ENCODE results near the gene EHD1. TPM values are rescaled to one million over a fixed set of nuclear protein-coding genes. Genes with fewer than 3 reads are reported as not detected.

The EHD1 gene
- total RNA-seq, 1 donor from 2014 or later: 216 TPM

DNA sequence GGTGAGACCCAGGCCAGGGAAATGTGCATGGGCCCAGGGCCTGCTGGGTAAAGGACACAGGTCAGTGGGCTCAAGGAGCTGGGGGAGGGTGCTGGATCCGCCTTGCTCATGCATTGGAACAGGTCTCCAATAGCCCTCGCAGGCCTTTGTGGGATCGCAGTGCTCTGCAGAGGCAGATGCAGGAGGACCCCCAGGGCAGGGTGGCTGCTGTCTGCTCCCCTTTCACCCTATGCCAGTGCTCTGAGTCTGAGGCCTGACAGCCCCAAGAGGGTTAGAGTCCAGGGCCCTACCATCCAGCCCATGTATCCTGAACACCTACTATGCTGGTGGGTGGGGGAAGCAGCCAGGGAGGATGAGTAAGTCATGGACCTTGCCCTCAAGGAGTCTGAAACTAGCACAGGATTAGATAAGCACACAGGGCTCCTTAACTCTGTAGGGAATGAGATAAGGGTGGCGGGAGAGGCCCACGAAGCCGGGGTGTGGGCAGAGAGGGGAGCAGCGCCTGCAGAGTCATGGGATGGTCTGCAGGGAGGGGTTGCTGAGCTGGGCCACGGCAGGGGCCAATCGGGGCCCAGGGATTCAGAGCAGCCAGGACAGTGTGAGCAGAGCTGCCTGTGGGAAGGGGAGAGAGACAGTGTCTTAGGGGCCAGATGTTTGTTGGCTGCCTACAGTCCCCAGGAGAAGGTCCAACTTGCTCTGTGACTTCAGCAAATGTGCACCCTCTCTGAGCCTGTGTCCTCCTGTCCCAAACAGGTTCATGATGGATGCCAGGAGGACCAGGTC is 10.5 kb upstream of the EHD1 start:
- no peak for DNase-seq (ENCODE audit: low spot score in 2 of 2)
- Histone ChIP-seq H3K27ac (no peak overlapping the region), H3K27me3 (no peaks in the 10 kb centered on the region), H3K4me3 (no peak overlapping the region), H3K9me3 (no peaks in the 10 kb centered on the region), H3K36me3 (no peaks in the 10 kb centered on the region), H3K4me1 (peaks cover 5% of the 10 kb centered on the region in 2 donors)
- intact Hi-C loops (cut with DNase I): no loop called here
- TF ChIP-seq CTCF (IDR thresholded peaks at IDR 0.05): no peak

GRCh38 chr11:64888406-64888728 is 9.9 kb upstream of the EHD1 start:
- Histone ChIP-seq H3K4me3 (peak overlapping the region; percentile 41 to 51), H3K27ac (peak overlapping the region in 1 of 2 donors; percentile 42), H3K4me1 (peaks cover 5% of the 10 kb centered on the region in 2 donors), H3K36me3 (no peaks in the 10 kb centered on the region), H3K9me3 (no peaks in the 10 kb centered on the region), H3K27me3 (no peaks in the 10 kb centered on the region)
- no peak for DNase-seq (ENCODE audit: low spot score in 2 of 2)
- intact Hi-C loops (cut with DNase I): no loop called here
- TF ChIP-seq CTCF (IDR thresholded peaks at IDR 0.05): no peak

GRCh38 chr11:64887757-64888405 is 9.5 kb upstream of the EHD1 start:
- peak in 1 of 2 donors; percentile 89 for DNase-seq (ENCODE audit: low spot score in 2 of 2)
- intact Hi-C loops (cut with DNase I): no loop called here
- peak overlapping the region; percentile 41 to 51 for H3K4me3 ChIP-seq
- peak overlapping the region in 1 of 2 donors; percentile 42 for H3K27ac ChIP-seq
- TF ChIP-seq CTCF (IDR thresholded peaks at IDR 0.05): peak; percentile 94 to 97 (median 96)
- no peaks in the 10 kb centered on the region for H3K9me3 ChIP-seq
- H3K4me1 ChIP-seq: peaks cover 5 to 7% of the 10 kb centered on the region in 2 donors
- H3K36me3 ChIP-seq: no peaks in the 10 kb centered on the region
- no peaks in the 10 kb centered on the region for H3K27me3 ChIP-seq

DNA sequence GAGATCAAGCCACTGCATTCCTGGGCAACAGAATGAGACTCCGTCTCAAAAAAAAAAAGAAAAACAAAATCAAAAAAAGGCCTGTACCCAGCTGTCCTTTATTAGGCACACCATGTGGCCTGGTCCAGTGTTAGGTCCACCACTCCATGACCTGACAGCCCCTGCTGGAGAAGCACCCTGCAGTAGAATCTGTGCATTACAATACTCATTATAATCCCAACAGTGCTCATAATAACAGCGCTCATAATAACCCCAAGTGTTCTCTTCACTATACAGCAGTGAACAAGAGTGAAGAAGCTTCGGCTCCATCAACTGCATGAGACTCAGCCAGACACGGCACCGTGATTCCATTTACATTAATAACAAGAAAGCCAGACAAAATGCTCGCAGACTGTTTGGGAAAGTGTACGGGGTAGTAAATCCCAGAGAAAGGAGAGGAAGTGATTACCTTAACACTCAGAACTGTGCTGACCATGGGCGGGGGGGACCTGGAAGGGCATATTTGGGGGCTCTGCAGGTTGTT is 8.9 kb upstream of the EHD1 start:
- Histone ChIP-seq H3K4me1 (peaks cover 8 to 12% of the 10 kb centered on the region in 2 donors), H3K4me3 (no peak overlapping the region), H3K36me3 (no peaks in the 10 kb centered on the region), H3K9me3 (no peaks in the 10 kb centered on the region), H3K27me3 (no peaks in the 10 kb centered on the region), H3K27ac (peak overlapping the region in 1 of 2 donors; percentile 42)
- intact Hi-C loops (cut with DNase I): no loop called here
- no peak for DNase-seq (ENCODE audit: low spot score in 2 of 2)
- TF ChIP-seq CTCF (IDR thresholded peaks at IDR 0.05): no peak

DNA sequence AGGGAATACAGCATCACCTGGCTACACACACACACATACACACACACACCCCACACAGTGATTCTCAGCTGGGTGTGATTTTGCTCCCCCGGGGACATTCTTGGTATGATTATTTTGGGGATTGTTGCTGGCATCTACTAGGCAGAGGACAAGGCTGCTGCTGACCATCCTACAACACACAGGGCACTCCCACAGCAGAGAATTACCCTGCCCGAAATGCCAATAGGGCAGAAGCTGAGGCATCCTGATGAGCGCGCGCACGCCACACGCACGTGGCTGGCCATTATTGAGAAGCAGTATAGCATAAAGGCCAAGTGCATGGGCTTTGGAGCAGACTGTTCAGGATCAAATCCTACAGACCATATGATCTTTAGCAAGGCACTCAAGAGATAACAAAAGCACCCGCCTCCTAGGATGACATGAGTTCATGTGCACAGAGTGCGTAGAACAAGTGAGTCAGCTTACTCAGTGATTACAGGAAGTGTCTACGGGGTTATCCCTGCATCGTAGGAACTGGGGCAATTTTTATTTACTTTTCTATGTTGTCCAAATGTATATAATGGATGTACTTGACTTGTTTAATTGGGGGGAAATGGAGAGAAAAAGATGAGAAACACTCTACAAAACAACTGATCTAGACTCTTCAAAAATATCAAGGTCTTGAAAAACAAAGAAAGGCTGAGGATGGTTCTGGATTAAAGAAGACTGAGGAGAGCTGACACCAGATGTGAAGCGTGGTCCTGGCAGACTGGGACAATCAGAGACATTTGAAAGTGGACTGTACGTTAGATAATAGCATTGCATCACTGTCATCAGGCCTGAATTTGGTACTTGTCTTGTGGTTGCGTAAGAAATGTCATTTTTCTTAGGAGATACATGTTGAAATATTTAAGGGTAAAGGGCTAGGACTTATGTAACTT is 7.2 kb upstream of the EHD1 start:
- H3K4me1 ChIP-seq: peaks cover 8 to 12% of the 10 kb centered on the region in 2 donors
- no peaks in the 10 kb centered on the region for H3K36me3 ChIP-seq
- TF ChIP-seq CTCF (IDR thresholded peaks at IDR 0.05): no peak
- no peaks in the 10 kb centered on the region for H3K27me3 ChIP-seq
- intact Hi-C loops (cut with DNase I): no loop called here
- DNase-seq (ENCODE audit: low spot score in 2 of 2): no peak
- H3K27ac ChIP-seq: no peak overlapping the region
- no peaks in the 10 kb centered on the region for H3K9me3 ChIP-seq
- H3K4me3 ChIP-seq: no peak overlapping the region
